Muscle layer of colon (tissue), 2 donors: ENCODE data around the gene KMT5C.
A peak's percentile ranks its signal among the peaks of the same experiment; 100 is the strongest.

Experiments
- H3K27ac ChIP-seq: one replicate; pipeline ENCODE4 v1.7.0; 2013; ENCODE audit warnings: low read depth, mild to moderate bottlenecking, low read length, moderate library complexity
- H3K27me3 ChIP-seq, 2 donors: one replicate each; pipeline ENCODE4 v1.7.0; 2013; ENCODE audit warnings: low read length in 2 of 2, mild to moderate bottlenecking in 2 of 2; ENCODE audit not compliant: insufficient read depth in 2 of 2, control insufficient read depth in 1 of 2
- H3K36me3 ChIP-seq: one replicate; pipeline ENCODE4 v1.7.0; 2013; ENCODE audit warnings: mild to moderate bottlenecking, low read length; ENCODE audit not compliant: insufficient read depth
- H3K4me1 ChIP-seq: one replicate; pipeline ENCODE4 v1.7.0; 2013; ENCODE audit warnings: mild to moderate bottlenecking, low read length; ENCODE audit not compliant: insufficient read depth
- H3K4me3 ChIP-seq, 2 donors: one replicate each; pipeline ENCODE4 v1.7.0; 2013; ENCODE audit warnings: low read length in 2 of 2, low read depth in 1 of 2, mild to moderate bottlenecking in 1 of 2, moderate library complexity in 1 of 2
- H3K9ac ChIP-seq: one replicate; pipeline ENCODE4 v1.7.0; 2013; ENCODE audit warnings: low read length
- H3K9me3 ChIP-seq: one replicate; pipeline ENCODE4 v1.7.0; 2013; ENCODE audit warnings: mild to moderate bottlenecking, low read length
- donor health status: abdominal sarcoma.
- donor health status: Adenocarcinoma of cecum.

KMT5C gene

DNA sequence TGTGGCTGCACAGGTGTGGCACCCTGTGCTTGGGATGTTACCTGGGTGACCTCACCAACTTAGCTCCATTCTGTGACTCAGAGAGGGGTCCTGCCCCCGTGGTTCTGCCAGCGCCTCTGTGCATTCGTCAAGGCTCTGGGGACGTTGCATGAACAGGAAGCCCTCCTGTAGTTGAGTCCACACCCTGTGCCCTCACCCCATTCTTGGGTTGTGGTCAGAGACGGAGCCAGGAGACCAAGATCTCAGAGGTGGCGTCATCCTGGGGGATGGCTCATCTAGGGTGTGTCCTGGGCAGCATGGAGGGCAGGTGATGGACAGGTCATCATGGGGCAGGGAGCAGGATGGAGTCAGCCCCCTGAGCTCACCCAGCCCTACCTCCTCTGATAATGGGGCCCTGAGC is 12.4 kb downstream of the KMT5C start:
- Histone ChIP-seq H3K36me3 (no peaks in the 10 kb centered on the region), H3K9me3 (no peaks in the 10 kb centered on the region), H3K4me3 (no peak overlapping the region), H3K9ac (no peak overlapping the region), H3K4me1 (peaks cover 8% of the 10 kb centered on the region), H3K27ac (no peak overlapping the region), H3K27me3 (peaks cover 29 to 51% of the 10 kb centered on the region in 2 donors)

DNA sequence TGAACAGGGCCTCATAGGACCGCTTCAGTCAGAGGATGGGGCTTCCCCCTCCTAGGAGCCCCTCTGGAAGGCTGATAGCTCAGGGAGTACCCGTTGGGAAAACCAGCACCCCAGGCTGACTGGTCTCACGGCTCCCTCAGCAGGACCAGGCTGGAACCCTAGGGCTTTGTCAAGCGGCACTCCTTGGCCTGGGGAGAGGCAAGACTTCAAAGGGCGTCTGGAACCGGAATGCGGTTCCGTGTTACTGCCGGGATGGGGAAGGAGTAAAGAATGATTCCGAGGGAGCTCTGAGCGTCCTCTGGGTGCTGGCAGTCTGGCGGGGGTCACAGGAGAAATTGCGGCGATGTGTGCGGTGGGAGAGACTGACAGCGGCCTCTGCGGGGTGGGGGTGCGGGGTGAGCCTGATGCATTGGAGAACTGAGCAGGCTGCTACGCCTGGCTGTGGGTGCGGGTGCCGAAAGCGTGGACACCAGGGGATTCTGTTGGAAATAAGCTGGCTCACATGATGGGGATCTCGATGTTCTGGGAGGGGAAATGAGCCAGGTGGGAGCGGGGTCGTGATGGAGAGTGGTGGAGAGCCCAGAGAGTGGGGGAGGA is 13.0 kb downstream of the KMT5C start:
- Histone ChIP-seq H3K36me3 (no peaks in the 10 kb centered on the region), H3K9me3 (no peaks in the 10 kb centered on the region), H3K27me3 (peaks cover 29 to 51% of the 10 kb centered on the region in 2 donors), H3K27ac (no peak overlapping the region), H3K9ac (no peak overlapping the region), H3K4me3 (no peak overlapping the region), H3K4me1 (peaks cover 8% of the 10 kb centered on the region)

DNA sequence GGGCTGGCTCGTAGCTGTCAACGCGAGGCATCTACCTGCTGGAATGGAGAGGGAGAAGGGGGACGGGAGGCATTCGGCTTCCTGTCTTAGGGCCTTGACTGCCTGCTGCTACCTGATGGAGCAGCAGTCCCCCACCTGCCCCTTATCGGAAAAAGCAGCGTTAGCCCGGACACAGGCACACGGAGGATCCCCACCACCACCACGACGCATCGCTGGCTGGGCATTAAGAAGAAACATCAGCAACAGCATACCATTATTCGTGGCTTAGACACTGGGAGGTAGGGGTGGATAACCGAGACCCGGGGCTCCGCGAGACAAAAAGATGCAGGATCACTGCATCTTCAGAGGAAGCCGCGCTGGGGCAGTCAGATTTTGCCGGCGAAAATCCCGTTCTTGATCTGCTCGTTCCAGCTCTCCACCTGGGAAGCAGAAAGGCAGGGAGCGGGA is 13.7 kb downstream of the KMT5C start:
- Histone ChIP-seq H3K36me3 (no peaks in the 10 kb centered on the region), H3K27ac (no peak overlapping the region), H3K9ac (no peak overlapping the region), H3K27me3 (peaks cover 29 to 51% of the 10 kb centered on the region in 2 donors), H3K4me3 (peak overlapping the region in 1 of 2 donors; percentile 14), H3K9me3 (no peaks in the 10 kb centered on the region), H3K4me1 (peaks cover 8% of the 10 kb centered on the region)

DNA sequence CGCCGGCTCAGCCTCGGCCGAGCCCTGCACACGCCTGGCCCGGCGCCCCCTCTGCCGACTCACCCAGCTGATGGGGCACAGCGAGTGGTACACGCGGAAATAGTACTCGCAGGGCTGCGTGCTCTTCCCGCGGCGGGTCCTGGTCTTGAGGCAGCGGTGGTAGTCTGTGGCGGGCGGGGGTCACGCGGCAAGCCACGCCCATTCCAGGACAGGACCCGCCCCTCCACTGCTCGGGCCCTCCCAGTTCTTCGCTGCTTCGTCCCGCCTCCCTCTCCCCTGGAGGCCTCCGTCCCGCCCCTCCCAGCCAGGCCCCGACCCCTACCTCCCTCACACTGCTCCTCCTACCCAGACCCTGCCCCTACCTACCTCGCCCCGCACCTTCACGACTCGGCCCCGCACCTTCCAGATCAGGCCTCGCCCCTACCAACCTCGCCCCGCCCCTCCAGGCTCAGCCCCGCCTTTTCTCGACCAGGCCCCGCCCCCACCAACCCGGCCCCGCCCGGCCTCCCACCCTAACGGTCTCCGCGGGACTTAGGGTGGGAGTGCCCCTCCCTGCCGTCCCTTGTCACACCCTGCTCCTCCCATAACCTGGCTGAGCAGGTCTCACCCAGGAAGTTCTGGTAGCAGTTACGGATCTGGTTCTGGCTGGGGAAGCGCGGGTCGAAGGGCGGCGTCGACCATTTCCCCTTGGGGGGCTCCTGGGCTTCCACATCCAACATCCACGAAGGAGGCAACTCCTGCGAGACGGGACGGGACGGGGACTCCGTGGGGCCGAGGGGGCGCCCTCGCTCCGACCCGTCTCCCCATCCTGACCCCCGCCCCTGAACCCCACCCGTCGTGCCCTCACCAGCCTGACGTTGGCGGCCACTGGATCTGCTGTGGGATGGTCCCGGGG is 14.4 kb downstream of the KMT5C start:
- H3K4me3 ChIP-seq, result peak overlapping the region in 1 of 2 donors; percentile 14
- H3K27ac ChIP-seq, result no peak overlapping the region
- H3K36me3 ChIP-seq, result no peaks in the 10 kb centered on the region
- no peaks in the 10 kb centered on the region for H3K9me3 ChIP-seq
- H3K27me3 ChIP-seq, result peaks cover 29 to 51% of the 10 kb centered on the region in 2 donors
- no peak overlapping the region for H3K9ac ChIP-seq
- peaks cover 8% of the 10 kb centered on the region for H3K4me1 ChIP-seq

DNA sequence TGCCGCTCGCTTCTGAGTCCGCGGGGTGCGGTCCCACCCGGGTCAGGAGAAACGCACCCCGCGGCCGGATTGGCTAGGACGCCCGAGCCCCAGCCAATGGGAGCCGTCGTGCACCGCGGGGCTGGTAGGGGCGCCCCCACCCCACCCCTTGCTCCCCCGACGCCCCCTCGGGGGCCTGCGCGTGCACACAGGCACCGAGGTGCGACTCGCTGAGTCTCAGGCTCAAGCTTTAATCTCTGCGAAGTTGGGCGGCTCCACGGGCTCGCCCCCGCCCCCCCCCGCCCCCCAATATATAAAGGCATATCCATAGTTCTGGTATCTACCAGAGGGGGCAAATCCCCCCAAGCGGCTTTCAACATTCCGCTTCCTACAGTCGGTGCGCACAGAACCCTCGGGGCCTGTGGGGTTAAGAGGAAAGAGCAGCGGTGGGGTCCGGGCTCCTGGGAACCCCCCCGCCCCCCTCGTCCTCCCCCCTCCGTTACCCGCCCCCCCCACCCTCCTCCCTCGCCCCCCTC is 15.1 kb downstream of the KMT5C start, which contains the start of gene COX6B2:
TSS of gene COX6B2 (minus strand) at position 22 of the 515 bp plus-strand sequence. CDS start 198 bp downstream, outside the sequence.
- peaks cover 29 to 51% of the 10 kb centered on the region in 2 donors for H3K27me3 ChIP-seq

DNA sequence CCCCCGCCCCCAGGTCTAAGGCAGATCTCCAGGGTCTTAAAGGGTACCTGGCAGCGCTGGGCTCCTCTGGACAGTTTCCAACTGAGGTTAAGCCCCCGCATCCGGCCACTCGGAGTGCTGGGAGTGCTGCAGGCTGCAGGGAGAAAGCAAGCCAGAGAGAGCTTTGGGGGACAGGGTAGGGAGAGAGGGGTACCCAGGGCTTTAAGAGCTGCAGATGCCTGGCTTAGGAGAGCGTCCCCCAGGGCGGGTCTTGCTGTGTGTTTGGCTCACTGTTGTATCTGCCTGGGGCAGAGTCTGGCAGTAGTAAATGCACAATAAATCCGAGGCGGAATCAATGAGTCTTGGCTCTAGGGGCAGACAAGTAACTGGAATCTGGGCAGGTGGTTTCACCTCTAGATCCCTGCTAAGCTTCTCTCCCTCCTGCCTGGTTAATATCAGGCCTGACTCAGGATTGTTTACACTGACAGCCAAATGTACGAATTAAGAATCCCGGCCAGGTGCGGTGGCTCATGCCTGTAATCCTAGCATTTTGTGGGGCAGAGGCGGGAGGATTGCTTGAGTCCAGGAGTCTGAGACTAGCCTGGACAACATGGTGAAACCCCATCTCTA is 15.6 kb downstream of the KMT5C start:
- Histone ChIP-seq H3K27ac (no peak overlapping the region), H3K27me3 (peaks cover 29 to 51% of the 10 kb centered on the region in 2 donors), H3K4me1 (peaks cover 8% of the 10 kb centered on the region), H3K9me3 (no peaks in the 10 kb centered on the region), H3K4me3 (no peak overlapping the region), H3K36me3 (no peaks in the 10 kb centered on the region), H3K9ac (no peak overlapping the region)

More for the DNA sequence above, 15.1 kb downstream of the KMT5C start, which contains the start of gene COX6B2:
- peak within 1 kb of the TSS in 1 of 2 donors; percentile 14 for H3K4me3 ChIP-seq
- H3K9me3 ChIP-seq, result no peaks in the 10 kb centered on the region
- no peaks in the 10 kb centered on the region for H3K36me3 ChIP-seq
- peaks cover 8% of the 10 kb centered on the region for H3K4me1 ChIP-seq
- H3K9ac ChIP-seq, result no peak within 1 kb of the TSS
- H3K27ac ChIP-seq, result no peak within 1 kb of the TSS

DNA sequence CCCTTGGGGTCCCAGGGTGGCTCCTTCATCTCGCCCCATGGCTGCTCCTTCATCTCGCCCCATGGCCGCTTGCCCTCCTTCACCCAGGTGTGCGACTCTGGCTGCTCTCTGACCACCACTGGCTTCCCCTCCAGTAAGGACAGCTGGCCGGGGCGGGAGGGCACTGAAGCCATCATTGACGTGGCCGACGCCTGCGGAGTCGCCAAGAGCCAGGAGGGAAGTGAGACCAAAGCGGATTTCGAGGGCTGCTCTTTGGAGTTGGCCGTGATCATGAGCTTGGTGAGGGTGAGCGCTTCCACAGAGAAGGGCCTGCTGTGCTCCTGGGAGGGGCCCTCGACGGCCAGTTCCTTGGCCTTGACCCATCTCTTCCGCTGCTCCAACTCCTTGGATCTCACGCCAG is 18.8 kb downstream of the KMT5C start:
- Histone ChIP-seq H3K9me3 (no peaks in the 10 kb centered on the region), H3K27me3 (peaks cover 4 to 33% of the 10 kb centered on the region in 2 donors), H3K4me1 (peaks cover 3% of the 10 kb centered on the region), H3K4me3 (no peak overlapping the region), H3K36me3 (no peaks in the 10 kb centered on the region), H3K27ac (no peak overlapping the region), H3K9ac (no peak overlapping the region)

DNA sequence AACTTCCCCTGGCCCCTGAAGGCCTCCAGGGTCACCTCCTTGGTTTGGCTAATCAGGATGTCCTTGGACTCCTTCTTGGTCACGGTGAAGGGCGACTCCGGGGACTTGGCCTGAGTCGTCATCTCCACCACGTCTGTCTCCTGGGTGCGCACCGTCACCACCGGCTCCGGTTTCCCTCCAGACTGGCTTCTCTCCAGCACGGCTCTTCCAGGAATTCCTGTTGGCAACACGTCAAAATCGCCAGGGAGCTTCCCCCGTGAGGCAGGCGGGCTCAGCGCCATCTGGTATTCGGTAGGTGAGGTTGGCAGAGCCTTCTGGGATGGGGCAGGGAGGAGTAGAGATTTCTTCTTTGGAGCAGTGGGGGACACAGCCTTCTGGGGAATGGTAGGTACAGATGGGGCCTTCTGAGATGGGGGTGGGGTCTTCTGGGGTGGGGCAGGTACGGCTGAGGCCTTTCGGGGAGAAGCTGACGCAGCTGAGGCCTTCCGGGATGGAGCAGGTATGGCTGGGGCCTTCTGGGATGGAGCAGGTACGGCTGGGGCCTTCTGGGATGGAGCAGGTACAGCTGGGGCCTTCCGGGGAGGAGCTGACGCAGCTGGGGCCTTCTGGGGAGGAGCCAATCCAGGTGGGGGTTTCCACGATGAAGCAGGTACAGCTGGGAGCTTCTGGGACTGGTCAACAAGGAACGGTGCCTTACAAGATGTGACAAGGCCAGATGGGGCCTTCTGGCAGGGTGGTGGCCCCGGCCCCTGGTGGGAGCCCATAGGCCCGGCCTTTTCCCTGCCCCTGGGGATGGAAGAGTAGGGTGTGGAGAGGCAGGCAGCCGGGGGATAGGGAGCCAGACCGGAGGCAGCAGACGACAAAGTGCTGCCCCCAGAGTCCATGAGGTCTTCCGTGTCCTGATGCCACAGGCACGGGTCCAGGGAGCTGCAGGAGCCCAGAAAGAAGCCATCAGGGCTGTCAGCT is 19.6 kb downstream of the KMT5C start:
- Histone ChIP-seq H3K9me3 (no peaks in the 10 kb centered on the region), H3K9ac (no peak overlapping the region), H3K27ac (no peak overlapping the region), H3K36me3 (no peaks in the 10 kb centered on the region), H3K4me1 (no peaks in the 10 kb centered on the region), H3K4me3 (no peak overlapping the region), H3K27me3 (peaks cover 0 to 25% of the 10 kb centered on the region in 2 donors)

DNA sequence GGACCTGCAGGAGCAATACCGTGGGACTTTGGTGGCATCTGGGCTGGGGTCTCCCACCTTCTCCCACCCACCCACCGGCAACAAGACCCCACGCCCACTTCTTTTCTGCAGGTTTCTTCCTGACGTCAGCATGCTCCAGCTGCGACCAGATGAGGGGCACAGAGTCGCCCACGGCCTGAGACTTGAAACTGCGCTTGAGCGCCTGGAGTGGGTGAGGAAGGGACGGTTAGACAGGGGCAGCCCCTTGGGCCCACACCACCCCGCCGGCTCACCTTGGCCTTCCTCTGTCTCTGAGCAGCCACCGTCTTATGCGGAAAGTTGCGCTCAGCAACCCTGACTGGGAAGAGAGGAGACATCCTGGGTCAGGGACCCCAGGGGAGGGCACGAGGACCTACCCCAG is 21.2 kb downstream of the KMT5C start:
- Histone ChIP-seq H3K9ac (no peak overlapping the region), H3K4me1 (no peaks in the 10 kb centered on the region), H3K36me3 (no peaks in the 10 kb centered on the region), H3K4me3 (no peak overlapping the region), H3K9me3 (no peaks in the 10 kb centered on the region), H3K27ac (no peak overlapping the region), H3K27me3 (peaks cover 0 to 11% of the 10 kb centered on the region in 2 donors)

DNA sequence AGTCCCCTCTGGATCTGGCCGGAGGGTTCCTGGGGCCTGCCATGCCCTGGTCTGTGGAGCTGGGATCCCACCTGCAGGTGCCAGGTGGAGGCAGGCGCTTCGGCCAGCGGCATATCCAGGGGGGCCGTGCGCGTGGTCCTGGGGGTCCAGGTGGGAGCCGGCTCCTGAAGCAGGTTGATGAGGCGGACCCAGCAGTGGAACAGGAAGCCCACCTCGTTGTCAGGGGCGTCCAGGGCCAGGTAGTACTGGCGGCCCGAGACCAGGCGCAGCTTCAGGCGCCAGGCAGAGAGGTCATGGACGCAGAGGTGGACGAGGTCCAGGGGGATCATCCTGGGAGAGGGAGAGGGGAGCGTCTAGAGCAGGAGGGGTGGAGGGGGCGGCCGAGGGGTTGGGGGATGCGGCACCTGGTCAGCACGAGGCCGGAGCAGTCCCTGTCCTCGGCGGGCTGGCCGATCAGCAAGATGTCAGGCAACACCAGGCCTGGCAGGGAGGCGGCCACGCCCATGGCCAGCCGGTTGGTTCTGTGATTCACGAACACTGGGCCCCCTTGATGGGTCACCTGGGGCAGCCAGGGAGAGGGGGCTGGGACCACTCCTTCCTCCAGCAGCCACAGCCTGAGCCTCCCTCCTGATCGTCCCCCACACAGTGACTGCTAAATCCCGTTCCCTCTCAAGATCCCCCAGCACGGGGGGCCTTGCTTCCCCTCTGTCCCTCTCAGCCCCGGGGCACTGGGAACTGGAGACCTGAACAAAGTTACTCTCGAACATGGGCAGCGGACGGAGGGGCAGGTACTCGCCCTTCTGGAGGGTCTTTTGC is 22.7 kb downstream of the KMT5C start:
- Histone ChIP-seq H3K4me3 (no peak overlapping the region), H3K27ac (no peak overlapping the region), H3K36me3 (no peaks in the 10 kb centered on the region), H3K9me3 (no peaks in the 10 kb centered on the region), H3K4me1 (no peaks in the 10 kb centered on the region), H3K9ac (no peak overlapping the region), H3K27me3 (peaks cover 0 to 11% of the 10 kb centered on the region in 2 donors)
